ENCODE data around the gene OR4D9. TPM values are rescaled to one million over a fixed set of nuclear protein-coding genes. Genes with fewer than 3 reads are reported as not detected.

Gene OR4D9
- total and polyA plus RNA-seq, 2 of the 8 experiments (the other 6 are each of a cell fraction or from before 2014, with no cell fraction given), result not detected

DNA sequence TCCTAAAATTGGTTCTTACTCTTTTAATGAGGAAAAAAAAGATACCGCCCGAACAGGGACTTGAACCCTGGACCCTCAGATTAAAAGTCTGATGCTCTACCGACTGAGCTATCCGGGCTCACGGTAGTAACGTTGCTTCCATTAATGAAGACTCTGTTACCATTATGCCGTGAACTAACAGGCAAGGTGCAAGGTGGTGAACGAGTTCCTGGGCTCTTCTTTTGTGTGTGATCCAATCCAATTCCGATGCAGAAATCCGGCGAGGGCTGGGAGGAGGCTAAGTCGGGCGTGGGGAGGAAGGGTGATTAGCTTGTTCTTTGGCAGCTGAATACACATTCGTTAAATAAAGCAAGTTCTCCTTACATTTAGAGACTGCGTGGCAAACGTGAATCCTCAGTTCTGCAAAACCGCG, 49.0 kb downstream of the OR4D9 start:
- H3K27ac ChIP-seq (ENCODE audit: low read depth, low read length), result no peak overlapping the region
- H3K4ac ChIP-seq (replicated peaks; ENCODE audit: insufficient read length, low read depth, low read length), result no peak overlapping the region
- no peaks in the 10 kb centered on the region for H3K9me3 ChIP-seq (ENCODE audit: insufficient read depth in 2 of 2, low read depth in 1 of 2, low read length in 1 of 2)
- H3K4me3 ChIP-seq (ENCODE audit: extremely low read depth in 1 of 4, insufficient read depth in 2 of 4, low read depth in 3 of 4, low read length in 4 of 4), result peak overlapping the region; percentile 86 to 94 (median 90)
- H2BK20ac ChIP-seq (ENCODE audit: low read length), result no peak overlapping the region
- H4K20me1 ChIP-seq (replicated peaks in 1 of 2; ENCODE audit: control insufficient read depth in 1 of 2, insufficient read depth in 2 of 2, low read length in 2 of 2), result no peaks in the 10 kb centered on the region
- no peak overlapping the region for H2BK120ac ChIP-seq (replicated peaks; ENCODE audit: low read depth, low read length)
- no peak overlapping the region for H3K18ac ChIP-seq (ENCODE audit: extremely low read depth, low read length)
- no peak overlapping the region for H4K8ac ChIP-seq (ENCODE audit: extremely low read depth, insufficient read depth, low read length)
- DNase-seq (ENCODE audit: low read depth in 1 of 2, low spot score in 2 of 2) (peak; percentile 82 to 97), FAIRE-seq (peak; percentile 69)
- no peak overlapping the region for H4K5ac ChIP-seq (ENCODE audit: insufficient read length, low read depth, low read length)
- H3K23ac ChIP-seq (ENCODE audit: insufficient read length), result no peak overlapping the region
- H4K91ac ChIP-seq (replicated peaks; ENCODE audit: insufficient read length, low read length), result no peak overlapping the region
- H3K79me2 ChIP-seq (ENCODE audit: control insufficient read depth in 1 of 2, insufficient read depth in 2 of 2, low read length in 2 of 2), result no peaks in the 10 kb centered on the region
- 2% methylated on average over 18 of the region's 18 CpGs; no CpG with 5 or more reads in 1 of the 2 experiments for WGBS, 2 experiments (ENCODE audit: extremely low coverage in 1 of 2, insufficient coverage in 1 of 2, insufficient read length in 1 of 2, insufficient replicate concordance in 2 of 2, low coverage in 1 of 2, low lambda C conversion rate in 2 of 2, missing lambda C conversion rate in 1 of 2)
- peaks cover 2 to 5% (median 3%) of the 10 kb centered on the region in 4 experiments; a peak in 6 of 7 replicates for H3K4me1 ChIP-seq (replicated peaks in 1 of 4; ENCODE audit: control insufficient read depth in 3 of 4, insufficient read depth in 4 of 4, low read length in 3 of 4)
- POLR2A ChIA-PET (ENCODE audit: partially characterized antibody), result interaction anchor here (3.9 kb wide), 1 partner anchor 11 kb away, joined by 19 read pairs; no protein-coding TSS in a partner anchor
- no peaks in the 10 kb centered on the region for H3K36me3 ChIP-seq (ENCODE audit: control insufficient read depth in 2 of 4, insufficient read depth in 4 of 4, low read length in 3 of 4)
- no peak overlapping the region for H3K14ac ChIP-seq (ENCODE audit: insufficient read length)
- H3K56ac ChIP-seq (replicated peaks; ENCODE audit: insufficient read length, low read depth, low read length), result no peak overlapping the region
- peak overlapping the region; percentile 73 to 91 for H3K4me2 ChIP-seq (ENCODE audit: insufficient read depth in 1 of 2, low read depth in 2 of 2, low read length in 2 of 2)
- peak overlapping the region; percentile 60; the same call in 1 of the 2 replicates for H2BK5ac ChIP-seq (ENCODE audit: low read depth, low read length)
- H2BK15ac ChIP-seq (ENCODE audit: low read length), result no peak overlapping the region
- CTCF ChIA-PET (ENCODE audit: partially characterized antibody), result interaction anchor here (1.5 kb wide), 1 partner anchor 117 kb away, joined by 3 read pairs; no protein-coding TSS in a partner anchor
- 0 out of 2 replicates have a peak overlapping the region, but pooled peaks have one; percentile 69 for H2BK12ac ChIP-seq (ENCODE audit: low read depth, low read length)
- no peak overlapping the region for H2AK5ac ChIP-seq (ENCODE audit: low read depth, low read length)
- H3K79me1 ChIP-seq (ENCODE audit: low read depth, low read length), result no peaks in the 10 kb centered on the region
- peak overlapping the region; percentile 95 for H2AFZ ChIP-seq (ENCODE audit: low read length)
- H3K23me2 ChIP-seq (ENCODE audit: low read depth, low read length), result peaks cover 19% of the 10 kb centered on the region; the same call in 1 of the 2 replicates
- H3K9ac ChIP-seq (replicated peaks in 1 of 4; ENCODE audit: extremely low read depth in 1 of 4, low read depth in 3 of 4, low read length in 3 of 4), result peak overlapping the region; percentile 31 to 71 (median 44); a peak in 5 of 7 replicates
- H3K27me3 ChIP-seq (replicated peaks in 1 of 4; ENCODE audit: control insufficient read depth in 3 of 4, extremely low read depth in 1 of 4, insufficient read depth in 3 of 4, low read length in 3 of 4), result no peaks in the 10 kb centered on the region; a peak in 1 of 7 replicates
- TF ChIP-seq, protein P1, sequence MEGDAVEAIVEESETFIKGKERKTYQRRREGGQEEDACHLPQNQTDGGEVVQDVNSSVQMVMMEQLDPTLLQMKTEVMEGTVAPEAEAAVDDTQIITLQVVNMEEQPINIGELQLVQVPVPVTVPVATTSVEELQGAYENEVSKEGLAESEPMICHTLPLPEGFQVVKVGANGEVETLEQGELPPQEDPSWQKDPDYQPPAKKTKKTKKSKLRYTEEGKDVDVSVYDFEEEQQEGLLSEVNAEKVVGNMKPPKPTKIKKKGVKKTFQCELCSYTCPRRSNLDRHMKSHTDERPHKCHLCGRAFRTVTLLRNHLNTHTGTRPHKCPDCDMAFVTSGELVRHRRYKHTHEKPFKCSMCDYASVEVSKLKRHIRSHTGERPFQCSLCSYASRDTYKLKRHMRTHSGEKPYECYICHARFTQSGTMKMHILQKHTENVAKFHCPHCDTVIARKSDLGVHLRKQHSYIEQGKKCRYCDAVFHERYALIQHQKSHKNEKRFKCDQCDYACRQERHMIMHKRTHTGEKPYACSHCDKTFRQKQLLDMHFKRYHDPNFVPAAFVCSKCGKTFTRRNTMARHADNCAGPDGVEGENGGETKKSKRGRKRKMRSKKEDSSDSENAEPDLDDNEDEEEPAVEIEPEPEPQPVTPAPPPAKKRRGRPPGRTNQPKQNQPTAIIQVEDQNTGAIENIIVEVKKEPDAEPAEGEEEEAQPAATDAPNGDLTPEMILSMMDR (IDR thresholded peaks at IDR 0.05; ENCODE audit: control extremely low read depth in 1 of 3, insufficient read depth in 1 of 3, low read depth in 1 of 3, low read length in 3 of 3), result peak in 1 of 3 experiments; percentile 8; a peak in 1 of 4 replicates
- TF ChIP-seq SP4 (IDR thresholded peaks at IDR 0.05; ENCODE audit: low read length), result no peak
- no peak for TF ChIP-seq SP2 (IDR thresholded peaks at IDR 0.05; ENCODE audit: low read length)
- TF ChIP-seq, protein P2, sequence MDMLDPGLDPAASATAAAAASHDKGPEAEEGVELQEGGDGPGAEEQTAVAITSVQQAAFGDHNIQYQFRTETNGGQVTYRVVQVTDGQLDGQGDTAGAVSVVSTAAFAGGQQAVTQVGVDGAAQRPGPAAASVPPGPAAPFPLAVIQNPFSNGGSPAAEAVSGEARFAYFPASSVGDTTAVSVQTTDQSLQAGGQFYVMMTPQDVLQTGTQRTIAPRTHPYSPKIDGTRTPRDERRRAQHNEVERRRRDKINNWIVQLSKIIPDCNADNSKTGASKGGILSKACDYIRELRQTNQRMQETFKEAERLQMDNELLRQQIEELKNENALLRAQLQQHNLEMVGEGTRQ (IDR thresholded peaks at IDR 0.05; ENCODE audit: low read length), result no peak
- no peak for TF ChIP-seq RAD21 (IDR thresholded peaks at IDR 0.05 in 1 of 2, conservative IDR thresholded peaks at IDR 0.05 in 1 of 2; ENCODE audit: low read depth in 2 of 2, low read length in 2 of 2)
- TF ChIP-seq CHD1 (IDR thresholded peaks at IDR 0.05; ENCODE audit: low read depth, low read length), result no peak
- no peak for TF ChIP-seq TCF12 (IDR thresholded peaks at IDR 0.05; ENCODE audit: low read depth, low read length)
- no peak for TF ChIP-seq GABPA (IDR thresholded peaks at IDR 0.05; ENCODE audit: borderline replicate concordance, insufficient read depth, low read length)
- peak in 1 of 2 experiments; percentile 84; a peak in 1 of 4 replicates for TF ChIP-seq SIN3A (conservative IDR thresholded peaks at IDR 0.05 in 1 of 2, IDR thresholded peaks at IDR 0.05 in 1 of 2; ENCODE audit: low read depth in 1 of 2, low read length in 2 of 2)

All from H1 (cell line).